SU-DHL-6 (cell line): ENCODE results near the gene LRRC4C.

ENCODE experiments used
- H2AFZ ChIP-seq: fragments of 200-600 bp; sonication (generic); 2 replicates; pipeline ENCODE4 v1.6.1; 2014; ENCODE audit warnings: low read depth, mild to moderate bottlenecking, moderate library complexity, mixed read lengths, antibody characterized with exemption, low read length; ENCODE audit not compliant: severe bottlenecking
- H3F3A ChIP-seq: fragments of 200-600 bp; shearing (Covaris generic); 2 replicates; pipeline ENCODE4 v1.6.0; 2016; ENCODE audit warnings: antibody characterized with exemption, mild to moderate bottlenecking; ENCODE audit not compliant: insufficient read depth
- H3K27ac ChIP-seq: fragments of 200-600 bp; sonication (generic); 2 replicates; pipeline ENCODE4 v1.5.1; 2016; ENCODE audit warnings: low read depth, mild to moderate bottlenecking, low read length, moderate library complexity, mixed read lengths
- H3K27me3 ChIP-seq: fragments of 200-600 bp; sonication (generic), shearing (Covaris generic); 2 replicates; pipeline ENCODE4 v1.6.0; 2014; ENCODE audit warnings: mild to moderate bottlenecking, low read length
- H3K36me3 ChIP-seq: fragments of 200-600 bp; sonication (generic); 2 replicates; pipeline ENCODE4 v1.6.1; 2014; ENCODE audit warnings: mild to moderate bottlenecking, low read length, mixed read lengths
- H3K4me2 ChIP-seq: fragments of 300-600, 200-600 bp; shearing (Covaris generic), sonication (generic); 2 replicates; pipeline ENCODE4 v1.6.0; 2014; ENCODE audit warnings: low read length, low read depth, mild to moderate bottlenecking; ENCODE audit not compliant: poor library complexity, severe bottlenecking
- H3K4me3 ChIP-seq: fragments of 200-600 bp; sonication (generic); 2 replicates; pipeline ENCODE4 v1.5.1; 2014; ENCODE audit warnings: antibody characterized with exemption, low read length, mild to moderate bottlenecking, mixed read lengths; ENCODE audit not compliant: insufficient read depth, poor library complexity, severe bottlenecking
- H3K79me2 ChIP-seq: fragments of 200-600 bp; sonication (generic); 2 replicates; pipeline ENCODE4 v1.6.1; 2014; ENCODE audit warnings: mild to moderate bottlenecking, low read length, moderate library complexity; ENCODE audit not compliant: insufficient read depth
- H3K9ac ChIP-seq: fragments of 200-600 bp; sonication (generic); 2 replicates; pipeline ENCODE4 v1.7.0; 2014; ENCODE audit warnings: mild to moderate bottlenecking, low read length
- H3K9me2 ChIP-seq: fragments of 200-600 bp; sonication (generic); replicated peaks from 2 replicates; pipeline ENCODE4 v1.6.1; 2014; ENCODE audit warnings: low read length; ENCODE audit not compliant: insufficient read depth
- H3K9me3 ChIP-seq: fragments of 200-600 bp; sonication (generic); 2 replicates; pipeline ENCODE4 v1.6.1; 2014; ENCODE audit warnings: low read length, mixed read lengths; ENCODE audit not compliant: insufficient read depth
- H4K20me1 ChIP-seq: fragments of 200-600 bp; sonication (generic); 2 replicates; pipeline ENCODE4 v1.6.1; 2014; ENCODE audit warnings: low read depth, mild to moderate bottlenecking, antibody characterized with exemption, low read length, moderate library complexity, mixed read lengths
- CTCF ChIP-seq: fragments of 200-600 bp; sonication (generic); IDR thresholded peaks from one replicate; pipeline ENCODE4 v1.5.1; 2017; ENCODE audit warnings: antibody characterized with exemption, mild to moderate bottlenecking, low read length, moderate library complexity; ENCODE audit not compliant: insufficient read depth, poor library complexity, severe bottlenecking
- EZH2phosphoT487 ChIP-seq: fragments of 200-600 bp; sonication (generic), shearing (Covaris generic); conservative IDR thresholded peaks from 2 replicates; pipeline ENCODE4 v1.6.1; 2018; ENCODE audit warnings: mild to moderate bottlenecking, antibody characterized with exemption, low read length, moderate library complexity, mixed read lengths

The LRRC4C gene

GRCh38 chr11:40219401-40219800 is 1240.1 kb downstream of the LRRC4C start:
- no peaks in the 10 kb centered on the region for H3K27me3 ChIP-seq
- H2AFZ ChIP-seq, result no peak overlapping the region
- H4K20me1 ChIP-seq, result no peaks in the 10 kb centered on the region
- no peak overlapping the region for H3K4me2 ChIP-seq
- no peaks in the 10 kb centered on the region for H3K36me3 ChIP-seq
- H3K79me2 ChIP-seq, result no peaks in the 10 kb centered on the region
- H3K4me3 ChIP-seq, result no peak overlapping the region
- H3K9me2 ChIP-seq, result no peaks in the 10 kb centered on the region
- TF ChIP-seq EZH2phosphoT487, result no peak
- no peak for TF ChIP-seq CTCF
- no peaks in the 10 kb centered on the region for H3K9me3 ChIP-seq
- no peak overlapping the region for H3K9ac ChIP-seq
- no peaks in the 10 kb centered on the region for H3F3A ChIP-seq
- H3K27ac ChIP-seq, result no peak overlapping the region

- no peak overlapping the region for H3K4me2 ChIP-seq
- H3K36me3 ChIP-seq, result no peaks in the 10 kb centered on the region
- TF ChIP-seq CTCF (no peak), EZH2phosphoT487 (no peak)
- no peak overlapping the region for H3K9ac ChIP-seq
- no peaks in the 10 kb centered on the region for H3F3A ChIP-seq
- H3K4me3 ChIP-seq, result no peak overlapping the region
- H3K27me3 ChIP-seq, result no peaks in the 10 kb centered on the region
- no peaks in the 10 kb centered on the region for H4K20me1 ChIP-seq
- H3K9me3 ChIP-seq, result no peaks in the 10 kb centered on the region
- no peaks in the 10 kb centered on the region for H3K9me2 ChIP-seq
- H3K27ac ChIP-seq, result no peak overlapping the region
- H3K79me2 ChIP-seq, result no peaks in the 10 kb centered on the region
- no peak overlapping the region for H2AFZ ChIP-seq
These were observed 1243.9 kb downstream of the LRRC4C start for GRCh38 chr11:40215556-40215955.

GRCh38 chr11:40207416-40207815 is 1252.0 kb downstream of the LRRC4C start:
- Histone ChIP-seq H3K27ac (no peak overlapping the region), H3K4me2 (no peak overlapping the region), H2AFZ (no peak overlapping the region), H3K9me2 (no peaks in the 10 kb centered on the region), H3K9ac (no peak overlapping the region), H3K79me2 (no peaks in the 10 kb centered on the region), H3F3A (no peaks in the 10 kb centered on the region), H3K36me3 (no peaks in the 10 kb centered on the region), H4K20me1 (no peaks in the 10 kb centered on the region), H3K9me3 (no peaks in the 10 kb centered on the region), H3K4me3 (no peak overlapping the region), H3K27me3 (no peaks in the 10 kb centered on the region)
- TF ChIP-seq EZH2phosphoT487 (no peak), CTCF (no peak)
